HL-60 (cell line): Measurements from ENCODE around the gene LYPLA2.

Experiments
- CTCF ChIP-seq: IDR thresholded peaks from one replicate; pipeline ENCODE4 v1.5.1; 2011; ENCODE audit warnings: low read length, control low read depth, inconsistent platforms; ENCODE audit not compliant: insufficient read depth
- GABPA ChIP-seq: IDR thresholded peaks from 2 replicates; pipeline ENCODE4 v1.6.1; 2012; ENCODE audit warnings: low read depth
- POLR2AphosphoS5 ChIP-seq: IDR thresholded peaks from 2 replicates; pipeline ENCODE4 v1.6.1; 2012; ENCODE audit warnings: low read depth
- REST ChIP-seq: IDR thresholded peaks from 2 replicates; pipeline ENCODE4 v1.6.1; 2012; ENCODE audit warnings: low read depth; ENCODE audit not compliant: insufficient replicate concordance

DNA sequence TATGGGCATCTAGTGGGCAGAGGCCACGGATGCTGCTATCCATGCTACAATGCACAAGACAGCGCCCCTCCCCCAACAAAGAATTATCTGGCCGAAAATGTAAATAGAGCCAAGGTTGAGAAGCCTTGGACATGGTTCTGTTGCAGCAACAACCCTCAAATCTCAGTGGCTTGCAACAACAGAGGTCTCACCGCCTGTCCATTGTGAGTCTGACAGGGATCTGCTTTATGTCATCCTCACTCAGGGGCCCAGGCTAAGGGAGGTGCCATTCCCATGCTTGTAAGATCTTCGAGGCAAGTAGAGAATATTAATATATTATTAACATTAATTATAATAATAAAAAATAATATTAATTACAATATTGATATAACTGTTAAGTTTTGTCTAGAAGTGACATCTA is 22.2 kb upstream of the LYPLA2 start:
- no peak for TF ChIP-seq REST
- TF ChIP-seq CTCF = no peak
- no peak for TF ChIP-seq GABPA
- no peak for TF ChIP-seq POLR2AphosphoS5
